Measurements from ENCODE around the gene TBCE. TPM values are rescaled to one million over a fixed set of nuclear protein-coding genes. Genes with fewer than 3 reads are reported as not detected.

TBCE gene
- polyA plus RNA-seq, 3 donors, result 15.4 to 19.4 (median 17.6) TPM

DNA sequence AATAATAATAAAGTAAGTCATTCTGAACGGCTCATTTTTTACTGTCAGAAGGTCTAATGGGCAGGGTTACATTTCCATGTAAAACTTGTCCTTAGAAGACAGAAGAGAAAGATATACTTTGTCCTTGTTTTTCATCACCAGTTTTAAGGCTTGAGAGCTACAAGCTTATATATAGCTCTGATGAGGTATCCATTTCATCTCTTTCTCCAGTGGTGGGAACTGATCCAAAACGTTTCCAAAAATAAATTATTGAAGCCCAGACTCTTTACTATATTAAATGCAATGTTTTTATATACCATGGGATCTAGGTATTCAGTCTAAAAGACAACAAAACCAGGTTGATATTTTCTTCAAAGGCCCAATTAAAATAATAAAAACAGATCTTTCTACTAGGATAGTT, 128.3 kb downstream of the TBCE start:
- Histone ChIP-seq H3K36me3 (replicated peaks in 1 of 2; ENCODE audit: control insufficient read depth in 1 of 2, insufficient read depth in 2 of 2, low read length in 2 of 2) (peaks cover 29 to 47% of the 10 kb centered on the region in 2 donors), H4K20me1 (ENCODE audit: insufficient read depth, low read length) (peaks cover 26% of the 10 kb centered on the region), H3K4me2 (replicated peaks; ENCODE audit: extremely low read depth, low read length, poor library complexity, severe bottlenecking) (no peak overlapping the region), H2AFZ (ENCODE audit: insufficient read depth, low read depth, low read length, poor library complexity, severe bottlenecking) (no peak overlapping the region), H3K4me3 (replicated peaks in 1 of 3; ENCODE audit: low read depth in 2 of 3, low read length in 3 of 3) (no peak overlapping the region), H3K9me3 (replicated peaks in 1 of 2; ENCODE audit: control insufficient read depth in 1 of 2, insufficient read depth in 1 of 2, low read length in 2 of 2) (no peaks in the 10 kb centered on the region), H3K79me2 (ENCODE audit: insufficient read depth, low read length) (peaks cover 40% of the 10 kb centered on the region), H3K4me1 (ENCODE audit: control insufficient read depth in 1 of 2, insufficient read depth in 2 of 2, low read length in 2 of 2) (no peaks in the 10 kb centered on the region), H3K27me3 (ENCODE audit: control insufficient read depth in 2 of 2, insufficient read depth in 2 of 2, low read length in 2 of 2) (no peaks in the 10 kb centered on the region), H3K9ac (ENCODE audit: insufficient read depth, low read length, poor library complexity, severe bottlenecking) (no peak overlapping the region), H3K27ac (ENCODE audit: low read depth in 1 of 2, low read length in 2 of 2) (no peak overlapping the region)
- Mint-ChIP-seq H3K4me1 (peaks cover 1% of the 10 kb centered on the region), H3K27ac (no peak overlapping the region), H3K27me3 (ENCODE audit: low read depth in 3 of 3) (no peaks in the 10 kb centered on the region), H3K9me3 (no peaks in the 10 kb centered on the region), H3K4me3 (no peak overlapping the region), H3K36me3 (peaks cover 30 to 32% of the 10 kb centered on the region in 2 donors)
- intact Hi-C loops (cut with micrococcal nuclease), result no loop called here
- DNase-seq, result no peak
- WGBS (ENCODE audit: insufficient coverage), result no CpG with 5 or more reads among the region's 2 CpGs
- TF ChIP-seq, protein P1, sequence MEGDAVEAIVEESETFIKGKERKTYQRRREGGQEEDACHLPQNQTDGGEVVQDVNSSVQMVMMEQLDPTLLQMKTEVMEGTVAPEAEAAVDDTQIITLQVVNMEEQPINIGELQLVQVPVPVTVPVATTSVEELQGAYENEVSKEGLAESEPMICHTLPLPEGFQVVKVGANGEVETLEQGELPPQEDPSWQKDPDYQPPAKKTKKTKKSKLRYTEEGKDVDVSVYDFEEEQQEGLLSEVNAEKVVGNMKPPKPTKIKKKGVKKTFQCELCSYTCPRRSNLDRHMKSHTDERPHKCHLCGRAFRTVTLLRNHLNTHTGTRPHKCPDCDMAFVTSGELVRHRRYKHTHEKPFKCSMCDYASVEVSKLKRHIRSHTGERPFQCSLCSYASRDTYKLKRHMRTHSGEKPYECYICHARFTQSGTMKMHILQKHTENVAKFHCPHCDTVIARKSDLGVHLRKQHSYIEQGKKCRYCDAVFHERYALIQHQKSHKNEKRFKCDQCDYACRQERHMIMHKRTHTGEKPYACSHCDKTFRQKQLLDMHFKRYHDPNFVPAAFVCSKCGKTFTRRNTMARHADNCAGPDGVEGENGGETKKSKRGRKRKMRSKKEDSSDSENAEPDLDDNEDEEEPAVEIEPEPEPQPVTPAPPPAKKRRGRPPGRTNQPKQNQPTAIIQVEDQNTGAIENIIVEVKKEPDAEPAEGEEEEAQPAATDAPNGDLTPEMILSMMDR (IDR thresholded peaks at IDR 0.05), result no peak

DNA sequence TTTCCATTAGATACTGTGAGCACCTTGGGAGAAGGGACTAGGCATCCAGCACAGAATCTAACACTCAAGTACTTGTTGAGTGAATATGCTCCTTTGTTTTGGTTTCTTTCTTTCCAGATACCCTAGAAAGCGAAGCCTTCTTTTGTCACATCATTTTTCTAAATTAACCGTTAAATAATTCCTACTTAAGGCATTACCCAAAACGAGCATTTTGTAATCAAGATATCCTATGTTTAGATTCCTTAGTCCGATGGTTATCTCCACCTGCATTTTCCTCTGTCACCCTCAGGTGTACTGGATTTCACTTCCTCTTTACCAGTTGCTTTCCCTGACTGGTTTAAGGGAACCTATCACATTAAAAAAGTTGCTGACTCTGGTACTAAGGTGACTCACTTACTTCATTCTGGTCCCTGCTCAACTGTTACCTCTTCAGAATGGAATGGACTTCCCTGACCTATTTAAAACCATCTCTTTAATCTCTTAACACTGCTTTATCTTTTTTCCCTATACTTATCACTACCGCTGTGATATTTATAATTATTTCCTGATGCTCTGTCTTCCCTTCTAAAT, 133.8 kb downstream of the TBCE start:
- no peaks in the 10 kb centered on the region for H3K9me3 Mint-ChIP-seq
- no peaks in the 10 kb centered on the region for H3K36me3 Mint-ChIP-seq
- WGBS (ENCODE audit: insufficient coverage), result 85% methylated on average over 4 of the region's 5 CpGs
- H3K4me3 Mint-ChIP-seq, result no peak overlapping the region
- Histone ChIP-seq H3K27me3 (ENCODE audit: control insufficient read depth in 2 of 2, insufficient read depth in 2 of 2, low read length in 2 of 2) (no peaks in the 10 kb centered on the region), H3K4me1 (ENCODE audit: control insufficient read depth in 1 of 2, insufficient read depth in 2 of 2, low read length in 2 of 2) (peaks cover 21 to 23% of the 10 kb centered on the region in 2 donors), H3K4me3 (replicated peaks in 1 of 3; ENCODE audit: low read depth in 2 of 3, low read length in 3 of 3) (no peak overlapping the region), H3K27ac (ENCODE audit: low read depth in 1 of 2, low read length in 2 of 2) (no peak overlapping the region), H4K20me1 (ENCODE audit: insufficient read depth, low read length) (peaks cover 56% of the 10 kb centered on the region), H2AFZ (ENCODE audit: insufficient read depth, low read depth, low read length, poor library complexity, severe bottlenecking) (no peak overlapping the region), H3K9me3 (replicated peaks in 1 of 2; ENCODE audit: control insufficient read depth in 1 of 2, insufficient read depth in 1 of 2, low read length in 2 of 2) (no peaks in the 10 kb centered on the region), H3K4me2 (replicated peaks; ENCODE audit: extremely low read depth, low read length, poor library complexity, severe bottlenecking) (no peak overlapping the region), H3K79me2 (ENCODE audit: insufficient read depth, low read length) (peaks cover 66% of the 10 kb centered on the region), H3K36me3 (replicated peaks in 1 of 2; ENCODE audit: control insufficient read depth in 1 of 2, insufficient read depth in 2 of 2, low read length in 2 of 2) (no peaks in the 10 kb centered on the region), H3K9ac (ENCODE audit: insufficient read depth, low read length, poor library complexity, severe bottlenecking) (no peak overlapping the region)
- TF ChIP-seq, protein P1 (IDR thresholded peaks at IDR 0.05), result no peak
- no peak for DNase-seq
- peaks cover 19% of the 10 kb centered on the region for H3K4me1 Mint-ChIP-seq
- H3K27me3 Mint-ChIP-seq (ENCODE audit: low read depth in 3 of 3), result no peaks in the 10 kb centered on the region
- H3K27ac Mint-ChIP-seq, result no peak overlapping the region
- intact Hi-C loops (cut with micrococcal nuclease), result loop anchor here (5.0 to 10.0 kb wide), 3 partner anchors 174 to 1294 kb away; partner anchors contain the start of genes ARID4B (in 2 of the 2), GGPS1 (in 2 of the 2) and MTR (in 1 of the 2)

Small RNA genes lying within 50 kb of the gene (small RNA-seq; reads per million reads assigned to genes)
- gene AL391994.1 (ENCODE audit: insufficient read length, low read depth) (not detected), gene RPS21P1 (ENCODE audit: insufficient read length, low read depth) (not detected)

Other genes starting within 250 kb of the TBCE start
- gene TOMM20, start 238.6 kb upstream of the TBCE start, polyA plus RNA-seq, result 10 to 100 TPM; 26.5 to 34.8 (median 31.5) TPM
- gene RBM34, start 206.2 kb upstream of the TBCE start, polyA plus RNA-seq, result 10 to 100 TPM; 20.5 to 25.7 (median 22.5) TPM
- 10 to 100 TPM in 2 of 3 donors, 1 to 10 TPM in 1; 9.3 to 15.4 (median 11.1) TPM for gene ARID4B, start 39.2 kb upstream of the TBCE start, polyA plus RNA-seq
- 10 to 100 TPM in 2 of 3 donors, 1 to 10 TPM in 1; 7.9 to 53.0 (median 45.8) TPM for gene GGPS1, start 38.9 kb upstream of the TBCE start, polyA plus RNA-seq
- 10 to 100 TPM in 2 of 3 donors, 1 to 10 TPM in 1; 8.9 to 11.8 (median 10.4) TPM for gene B3GALNT2, start 137.0 kb downstream of the TBCE start, polyA plus RNA-seq

Data from CD14-positive monocyte (primary cell).